IPS-18a (cell line): Measurements from ENCODE around the gene ARMC8.

ENCODE experiments used
- H3K27ac ChIP-seq: one replicate; pipeline ENCODE4 v1.5.1; 2013; ENCODE audit warnings: low read length
- H3K27me3 ChIP-seq: one replicate; pipeline ENCODE4 v1.6.1; 2013; ENCODE audit warnings: mild to moderate bottlenecking, low read length; ENCODE audit not compliant: control insufficient read depth, insufficient read depth
- H3K36me3 ChIP-seq: one replicate; pipeline ENCODE4 v1.6.1; 2013; ENCODE audit warnings: low read depth, low read length; ENCODE audit not compliant: control insufficient read depth
- H3K4me1 ChIP-seq: one replicate; pipeline ENCODE4 v1.6.1; 2013; ENCODE audit warnings: low read depth, low read length; ENCODE audit not compliant: control insufficient read depth
- H3K4me3 ChIP-seq: one replicate; pipeline ENCODE4 v1.5.1; 2013; ENCODE audit warnings: low read length
- H3K9ac ChIP-seq: one replicate; pipeline ENCODE4 v1.6.1; 2013; ENCODE audit warnings: mild to moderate bottlenecking, low read length, moderate library complexity
- H3K9me3 ChIP-seq: one replicate; pipeline ENCODE4 v1.6.1; 2013; ENCODE audit warnings: low read depth, low read length; ENCODE audit not compliant: control insufficient read depth

ARMC8 gene

GRCh38 chr3:138314751-138315150, 127.7 kb downstream of the ARMC8 start:
- no peaks in the 10 kb centered on the region for H3K9me3 ChIP-seq
- no peak overlapping the region for H3K27ac ChIP-seq
- no peak overlapping the region for H3K4me3 ChIP-seq
- no peaks in the 10 kb centered on the region for H3K4me1 ChIP-seq
- H3K36me3 ChIP-seq: no peaks in the 10 kb centered on the region
- no peaks in the 10 kb centered on the region for H3K27me3 ChIP-seq
- no peak overlapping the region for H3K9ac ChIP-seq

GRCh38 chr3:138317687-138318086, 130.6 kb downstream of the ARMC8 start:
- peaks cover 7% of the 10 kb centered on the region for H3K4me1 ChIP-seq
- no peak overlapping the region for H3K4me3 ChIP-seq
- H3K36me3 ChIP-seq: no peaks in the 10 kb centered on the region
- H3K27ac ChIP-seq: no peak overlapping the region
- no peak overlapping the region for H3K9ac ChIP-seq
- no peaks in the 10 kb centered on the region for H3K9me3 ChIP-seq
- no peaks in the 10 kb centered on the region for H3K27me3 ChIP-seq

- no peak overlapping the region for H3K4me3 ChIP-seq
- no peaks in the 10 kb centered on the region for H3K36me3 ChIP-seq
- H3K27ac ChIP-seq: no peak overlapping the region
- peaks cover 13% of the 10 kb centered on the region for H3K4me1 ChIP-seq
- H3K9ac ChIP-seq: no peak overlapping the region
- H3K27me3 ChIP-seq: peaks cover 5% of the 10 kb centered on the region
- no peaks in the 10 kb centered on the region for H3K9me3 ChIP-seq
Measured at GRCh38 chr3:138323971-138324370, 136.9 kb downstream of the ARMC8 start.

- Histone ChIP-seq H3K36me3 (no peaks in the 10 kb centered on the region), H3K4me1 (peaks cover 15% of the 10 kb centered on the region), H3K27ac (no peak overlapping the region), H3K4me3 (no peak overlapping the region), H3K27me3 (peaks cover 5% of the 10 kb centered on the region), H3K9me3 (no peaks in the 10 kb centered on the region), H3K9ac (no peak overlapping the region)
Measured at GRCh38 chr3:138325990-138326389, 138.9 kb downstream of the ARMC8 start.

- H3K27ac ChIP-seq: no peak overlapping the region
- H3K4me1 ChIP-seq: peaks cover 9% of the 10 kb centered on the region
- peaks cover 5% of the 10 kb centered on the region for H3K27me3 ChIP-seq
- H3K9ac ChIP-seq: no peak overlapping the region
- no peaks in the 10 kb centered on the region for H3K36me3 ChIP-seq
- no peak overlapping the region for H3K4me3 ChIP-seq
- H3K9me3 ChIP-seq: no peaks in the 10 kb centered on the region
Measured at GRCh38 chr3:138326866-138327595, 139.9 kb downstream of the ARMC8 start.

GRCh38 chr3:138327831-138328230, 140.7 kb downstream of the ARMC8 start:
- no peaks in the 10 kb centered on the region for H3K9me3 ChIP-seq
- H3K4me1 ChIP-seq: peaks cover 8% of the 10 kb centered on the region
- H3K36me3 ChIP-seq: no peaks in the 10 kb centered on the region
- no peak overlapping the region for H3K27ac ChIP-seq
- no peak overlapping the region for H3K4me3 ChIP-seq
- H3K27me3 ChIP-seq: peaks cover 5% of the 10 kb centered on the region
- H3K9ac ChIP-seq: no peak overlapping the region

GRCh38 chr3:138328341-138328740, 141.2 kb downstream of the ARMC8 start:
- no peaks in the 10 kb centered on the region for H3K9me3 ChIP-seq
- H3K27ac ChIP-seq: no peak overlapping the region
- H3K27me3 ChIP-seq: peaks cover 5% of the 10 kb centered on the region
- no peak overlapping the region for H3K9ac ChIP-seq
- peaks cover 8% of the 10 kb centered on the region for H3K4me1 ChIP-seq
- no peaks in the 10 kb centered on the region for H3K36me3 ChIP-seq
- no peak overlapping the region for H3K4me3 ChIP-seq

GRCh38 chr3:138329127-138329983, 142.3 kb downstream of the ARMC8 start, which contains the start of gene NME9:
NME9 (minus strand) TSS chr3:138329851; CDS start chr3:138329335, 516 bp downstream.
- Histone ChIP-seq H3K9ac (peak within 1 kb of the TSS; percentile 29), H3K4me3 (peak within 1 kb of the TSS; percentile 64), H3K4me1 (peaks cover 8% of the 10 kb centered on the region), H3K27me3 (peaks cover 5% of the 10 kb centered on the region), H3K9me3 (no peaks in the 10 kb centered on the region), H3K27ac (no peak within 1 kb of the TSS), H3K36me3 (no peaks in the 10 kb centered on the region)

- no peak overlapping the region for H3K9ac ChIP-seq
Measured at GRCh38 chr3:138329984-138330293, 142.8 kb downstream of the ARMC8 start.

GRCh38 chr3:138331143-138331894, 144.2 kb downstream of the ARMC8 start:
- Histone ChIP-seq H3K36me3 (no peaks in the 10 kb centered on the region), H3K9ac (no peak overlapping the region), H3K9me3 (no peaks in the 10 kb centered on the region), H3K4me3 (no peak overlapping the region), H3K27me3 (peaks cover 5% of the 10 kb centered on the region), H3K4me1 (peaks cover 11% of the 10 kb centered on the region), H3K27ac (no peak overlapping the region)

More at GRCh38 chr3:138329984-138330293, 142.8 kb downstream of the ARMC8 start:
- Histone ChIP-seq H3K4me3 (peak overlapping the region; percentile 64), H3K9me3 (no peaks in the 10 kb centered on the region), H3K27me3 (peaks cover 5% of the 10 kb centered on the region), H3K36me3 (no peaks in the 10 kb centered on the region), H3K27ac (no peak overlapping the region), H3K4me1 (peaks cover 8% of the 10 kb centered on the region)

GRCh38 chr3:138332472-138333073, 145.5 kb downstream of the ARMC8 start:
- Histone ChIP-seq H3K9me3 (no peaks in the 10 kb centered on the region), H3K4me3 (no peak overlapping the region), H3K9ac (no peak overlapping the region), H3K27me3 (peaks cover 5% of the 10 kb centered on the region), H3K27ac (no peak overlapping the region), H3K36me3 (no peaks in the 10 kb centered on the region), H3K4me1 (peaks cover 18% of the 10 kb centered on the region)
